ENCODE measurements around the gene LINGO3.

DNA sequence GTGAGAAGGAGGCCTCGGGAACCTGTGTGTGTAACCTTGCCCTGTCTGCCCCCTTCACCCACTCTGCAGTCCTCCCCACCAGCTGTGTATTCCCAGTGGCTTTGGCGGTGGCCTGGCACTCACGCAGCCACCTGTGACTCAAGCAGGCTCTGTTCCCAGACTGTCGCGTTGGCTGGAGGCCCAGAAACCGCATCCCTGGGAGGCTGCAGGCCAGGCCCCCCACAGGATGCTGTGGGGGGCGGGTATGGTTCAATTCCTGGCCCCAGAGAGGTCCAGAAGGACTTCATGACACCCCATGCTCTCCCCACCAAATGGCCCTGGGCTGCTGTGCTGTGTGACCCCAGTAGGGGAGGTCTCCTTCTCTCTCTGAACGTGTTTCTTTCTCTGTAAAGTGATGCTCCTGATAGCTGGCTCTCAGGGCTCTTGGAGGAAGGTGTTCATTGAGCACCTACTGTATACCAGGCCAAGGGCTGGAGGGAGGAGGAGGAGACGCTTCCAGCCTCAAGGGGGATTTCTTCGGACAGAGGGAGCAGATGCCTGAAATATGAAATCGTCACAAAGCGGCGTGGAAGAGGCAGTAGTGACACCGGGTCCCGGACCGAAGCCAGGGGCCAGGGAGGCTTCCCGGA, 1.9 kb upstream of the LINGO3 start:
- TF ChIP-seq NFE2L1 (CRISPR knock-in tag; IDR thresholded peaks at IDR 0.05) = no peak
- no peak for TF ChIP-seq RELA (CRISPR knock-in tag; IDR thresholded peaks at IDR 0.05; ENCODE audit: borderline replicate concordance)
